Mesenchymal stem cell (in vitro differentiated cells and primary cell): ENCODE measurements around the gene RELT.

Source experiments
- DNase-seq: peaks from one replicate; pipeline ENCODE4 v3.0.0-alpha.2; 2013
- H2AFZ ChIP-seq: one replicate; pipeline ENCODE4 v1.6.1; 2013; ENCODE audit warnings: low read depth, mild to moderate bottlenecking, control low read depth, inconsistent platforms, low read length, moderate library complexity
- H2AK5ac ChIP-seq: 2 replicates; pipeline ENCODE4 v1.6.1; 2013; ENCODE audit warnings: low read length, moderate library complexity, mild to moderate bottlenecking, inconsistent platforms; ENCODE audit not compliant: severe bottlenecking
- H2BK120ac ChIP-seq: one replicate; pipeline ENCODE4 v1.6.1; 2013; ENCODE audit warnings: low read depth, mild to moderate bottlenecking, inconsistent platforms, low read length, moderate library complexity
- H2BK12ac ChIP-seq, 2 experiments: one replicate each; pipeline ENCODE4 v1.6.1; 2013; ENCODE audit warnings: inconsistent platforms in 2 of 2, low read length in 2 of 2, mild to moderate bottlenecking in 2 of 2, moderate library complexity in 2 of 2, control low read depth in 1 of 2
- H2BK15ac ChIP-seq: one replicate; pipeline ENCODE4 v1.6.1; 2013; ENCODE audit warnings: mild to moderate bottlenecking, low read depth, inconsistent platforms; ENCODE audit not compliant: poor library complexity, severe bottlenecking
- H2BK5ac ChIP-seq: 2 replicates; pipeline ENCODE4 v1.6.1; 2013; ENCODE audit warnings: low read depth, mild to moderate bottlenecking, low read length, control low read depth, inconsistent platforms; ENCODE audit not compliant: poor library complexity, severe bottlenecking
- H3K14ac ChIP-seq, 2 experiments: one replicate each; pipeline ENCODE4 v1.6.1; 2013; ENCODE audit warnings: inconsistent platforms in 2 of 2, low read length in 2 of 2, control low read depth in 1 of 2, mild to moderate bottlenecking in 1 of 2, moderate library complexity in 1 of 2
- H3K18ac ChIP-seq, 2 experiments: one replicate each; pipeline ENCODE4 v1.6.1; 2013; ENCODE audit warnings: inconsistent platforms in 2 of 2, low read length in 2 of 2, control low read depth in 1 of 2, low read depth in 1 of 2, mild to moderate bottlenecking in 1 of 2
- H3K23ac ChIP-seq, 2 experiments: one replicate each; pipeline ENCODE4 v1.6.1; 2013; ENCODE audit warnings: inconsistent platforms in 2 of 2, low read length in 2 of 2, mild to moderate bottlenecking in 2 of 2, moderate library complexity in 2 of 2, control low read depth in 1 of 2
- H3K27ac ChIP-seq: 2 replicates; pipeline ENCODE4 v1.5.1; 2013; ENCODE audit warnings: mild to moderate bottlenecking, moderate library complexity, low read length, control low read depth, inconsistent platforms; ENCODE audit not compliant: poor library complexity, severe bottlenecking
- H3K27me3 ChIP-seq, 2 experiments: 2 replicates each; pipeline versions ENCODE4 v1.6.1 to v1.7.0; 2013; ENCODE audit warnings: low read length in 2 of 2, mild to moderate bottlenecking in 2 of 2, moderate library complexity in 2 of 2, control low read depth in 1 of 2, inconsistent platforms in 1 of 2; ENCODE audit not compliant: control insufficient read depth in 1 of 2, insufficient read depth in 1 of 2
- H3K36me3 ChIP-seq, 2 experiments: 2 replicates each; pipeline versions ENCODE4 v1.6.1 to v1.7.0; 2013; ENCODE audit warnings: low read length in 2 of 2, control low read depth in 1 of 2, inconsistent platforms in 1 of 2, low read depth in 1 of 2, mild to moderate bottlenecking in 1 of 2; ENCODE audit not compliant: insufficient read depth in 2 of 2, control insufficient read depth in 1 of 2
- H3K4ac ChIP-seq, 2 experiments: one replicate each; pipeline ENCODE4 v1.6.1; 2013; ENCODE audit warnings: inconsistent platforms in 2 of 2, low read length in 2 of 2, mild to moderate bottlenecking in 2 of 2, moderate library complexity in 2 of 2, control low read depth in 1 of 2, low read depth in 1 of 2
- H3K4me1 ChIP-seq: 2 replicates; pipeline ENCODE4 v1.6.1; 2013; ENCODE audit warnings: low read depth, low read length, control low read depth; ENCODE audit not compliant: control insufficient read depth, insufficient read depth
- H3K4me2 ChIP-seq: 2 replicates; pipeline ENCODE4 v1.6.1; 2013; ENCODE audit warnings: low read length, mild to moderate bottlenecking, inconsistent platforms; ENCODE audit not compliant: poor library complexity, severe bottlenecking
- H3K4me3 ChIP-seq, 2 experiments: 2 replicates each; pipeline versions ENCODE4 v1.5.1 to v1.7.0; 2013; ENCODE audit warnings: low read length in 2 of 2, mild to moderate bottlenecking in 2 of 2, control low read depth in 1 of 2, low read depth in 1 of 2; ENCODE audit not compliant: insufficient read depth in 1 of 2
- H3K79me1 ChIP-seq: replicated peaks from 2 replicates; pipeline ENCODE4 v1.6.1; 2013; ENCODE audit warnings: mild to moderate bottlenecking, control low read depth, low read length, inconsistent platforms; ENCODE audit not compliant: poor library complexity, severe bottlenecking
- H3K9ac ChIP-seq: 2 replicates; pipeline ENCODE4 v1.7.0; 2013; ENCODE audit warnings: mild to moderate bottlenecking, low read length, moderate library complexity
- H3K9me3 ChIP-seq: 2 replicates; pipeline ENCODE4 v1.7.0; 2013; ENCODE audit warnings: mild to moderate bottlenecking, low read length; ENCODE audit not compliant: control insufficient read depth
- H4K8ac ChIP-seq: one replicate; pipeline ENCODE4 v1.6.1; 2013; ENCODE audit warnings: inconsistent platforms, mild to moderate bottlenecking, low read length, moderate library complexity
- H4K91ac ChIP-seq: one replicate; pipeline ENCODE4 v1.6.1; 2013; ENCODE audit warnings: mild to moderate bottlenecking, low read length, inconsistent platforms
- WGBS: methylation state at CpG from one replicate; pipeline ENCODE4 v1.1.7; 2013; ENCODE audit warnings: mixed read lengths; 5-methylcytosine and 5-hydroxymethylcytosine counted together

The RELT gene

GRCh38 chr11:73394416-73395296 is 18.5 kb downstream of the RELT start:
- Histone ChIP-seq H4K91ac (no peak overlapping the region), H2AFZ (no peak overlapping the region), H3K18ac (no peak overlapping the region), H3K79me1 (peaks cover 18% of the 10 kb centered on the region), H4K8ac (no peak overlapping the region), H2AK5ac (no peak overlapping the region), H3K23ac (no peak overlapping the region), H3K14ac (no peak overlapping the region), H3K4me3 (no peak overlapping the region), H2BK120ac (no peak overlapping the region), H3K9me3 (no peaks in the 10 kb centered on the region), H3K4ac (no peak overlapping the region), H3K4me1 (peaks cover 24% of the 10 kb centered on the region), H3K36me3 (peaks cover 0 to 45% of the 10 kb centered on the region in 2 experiments), H3K9ac (no peak overlapping the region), H3K27me3 (no peaks in the 10 kb centered on the region), H2BK12ac (no peak overlapping the region), H2BK15ac (no peak overlapping the region), H3K4me2 (no peak overlapping the region), H2BK5ac (no peak overlapping the region), H3K27ac (no peak overlapping the region)
- WGBS, result 96% methylated on average over 32 of the region's 34 CpGs
- no peak for DNase-seq

- Histone ChIP-seq H2AK5ac (no peak overlapping the region), H3K18ac (no peak overlapping the region), H3K4me3 (no peak overlapping the region), H4K91ac (no peak overlapping the region), H3K23ac (no peak overlapping the region), H3K9me3 (no peaks in the 10 kb centered on the region), H3K14ac (no peak overlapping the region), H3K4me1 (peaks cover 15% of the 10 kb centered on the region), H3K27me3 (no peaks in the 10 kb centered on the region), H3K9ac (peak overlapping the region; percentile 11), H2BK5ac (no peak overlapping the region), H3K4me2 (no peak overlapping the region), H3K4ac (no peak overlapping the region), H3K27ac (no peak overlapping the region), H3K36me3 (peaks cover 0 to 45% of the 10 kb centered on the region in 2 experiments), H3K79me1 (peaks cover 12% of the 10 kb centered on the region), H2BK15ac (no peak overlapping the region), H2BK12ac (no peak overlapping the region), H2AFZ (no peak overlapping the region), H2BK120ac (no peak overlapping the region), H4K8ac (no peak overlapping the region)
- 95% methylated on average over 21 of the region's 22 CpGs for WGBS
- DNase-seq, result no peak
Observed at GRCh38 chr11:73395297-73396208, 19.4 kb downstream of the RELT start.

- H3K9ac ChIP-seq, result peak overlapping the region; percentile 11
- no peak overlapping the region for H2AK5ac ChIP-seq
- peaks cover 0 to 45% of the 10 kb centered on the region in 2 experiments for H3K36me3 ChIP-seq
- no peaks in the 10 kb centered on the region for H3K9me3 ChIP-seq
- no peak overlapping the region for H4K91ac ChIP-seq
- H3K14ac ChIP-seq, result no peak overlapping the region
- no peak overlapping the region for H3K4ac ChIP-seq
- no peak overlapping the region for H2AFZ ChIP-seq
- H3K27ac ChIP-seq, result no peak overlapping the region
- H3K23ac ChIP-seq, result no peak overlapping the region
- H3K27me3 ChIP-seq, result no peaks in the 10 kb centered on the region
- H2BK5ac ChIP-seq, result no peak overlapping the region
- H2BK15ac ChIP-seq, result no peak overlapping the region
- no peak overlapping the region for H3K4me2 ChIP-seq
- H3K79me1 ChIP-seq, result peaks cover 5% of the 10 kb centered on the region
- DNase-seq, result no peak
- no peak overlapping the region for H3K4me3 ChIP-seq
- peaks cover 14% of the 10 kb centered on the region for H3K4me1 ChIP-seq
- H3K18ac ChIP-seq, result no peak overlapping the region
- WGBS, result 93% methylated on average over 5 of the region's 6 CpGs
- H2BK120ac ChIP-seq, result no peak overlapping the region
- no peak overlapping the region for H2BK12ac ChIP-seq
- H4K8ac ChIP-seq, result no peak overlapping the region
Observed at GRCh38 chr11:73396251-73396930, 20.2 kb downstream of the RELT start.
